Stimulated activated CD4-positive, alpha-beta T cell treated with anti-CD3 and anti-CD28 coated beads, Interleukin-15, amount 100 ng/mL, for 48 hours (primary cell): ENCODE results near the gene STXBP6.

ENCODE experiments used
- DNase-seq, 2 donors: peaks; one replicate each; pipeline ENCODE4 v3.0.0-alpha.2; 2020; ENCODE audit warnings: low read depth in 2 of 2

STXBP6 gene

DNA sequence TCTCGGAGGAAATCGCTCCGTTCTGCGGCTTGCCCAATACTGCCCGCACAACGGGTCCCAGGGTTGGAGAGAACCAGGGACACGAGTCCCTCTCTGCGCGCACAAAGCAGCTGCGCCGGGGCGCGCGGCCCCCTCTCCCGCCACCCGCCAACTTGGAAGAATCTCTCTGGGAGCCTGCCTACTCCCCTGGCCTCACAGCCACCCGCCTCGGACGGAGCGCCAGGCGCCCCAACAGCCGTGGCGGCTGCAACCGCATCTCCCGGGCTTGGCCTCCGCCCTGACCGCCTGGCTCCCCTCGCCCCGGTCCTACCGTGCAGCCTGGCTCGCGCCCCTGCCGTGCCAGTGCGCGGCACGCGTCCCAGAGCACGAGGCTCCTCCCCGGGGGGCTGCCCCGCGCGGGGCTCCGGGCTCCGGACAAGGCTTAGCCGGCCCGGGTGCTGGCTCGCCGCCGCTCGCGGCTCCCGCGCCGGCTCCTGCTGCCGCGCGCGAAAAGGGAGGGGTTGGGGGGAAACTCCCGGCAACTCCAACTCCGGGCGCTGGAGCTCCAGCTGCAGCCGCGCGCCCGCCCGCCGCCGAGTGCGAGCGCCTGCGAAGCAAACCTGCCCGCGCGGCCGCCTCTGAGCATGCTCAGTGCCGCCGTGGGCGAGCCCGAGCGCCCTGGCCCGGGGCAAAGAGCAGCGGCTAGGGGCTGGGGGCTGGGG lies at the start of gene STXBP6:
Gene STXBP6, minus strand, starts transcription at position 580 of the 701 bp plus-strand sequence. CDS start 75,329 bp downstream, outside the sequence.
- peak in 1 of 2 donors; percentile 2 for DNase-seq

DNA sequence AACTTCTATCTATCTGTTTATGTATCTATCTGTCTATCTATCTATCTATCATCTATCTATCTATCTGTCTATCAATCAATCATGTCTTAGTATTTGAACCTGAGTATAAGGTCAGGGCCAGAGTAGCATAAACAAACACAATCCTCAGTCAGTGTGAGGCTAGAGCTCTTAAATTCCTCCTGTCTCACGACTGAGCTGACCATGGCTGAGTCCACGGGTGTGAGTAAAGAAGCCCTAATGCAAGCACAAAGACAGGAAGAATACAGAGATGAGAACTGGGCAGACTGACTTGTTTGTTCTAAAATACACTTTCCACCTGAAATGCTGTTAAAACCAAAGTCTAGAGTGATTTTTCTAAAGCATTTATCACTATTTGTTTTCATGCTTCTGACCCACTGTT lies 47.2 kb upstream of the STXBP6 start:
- DNase-seq, result no peak

DNA sequence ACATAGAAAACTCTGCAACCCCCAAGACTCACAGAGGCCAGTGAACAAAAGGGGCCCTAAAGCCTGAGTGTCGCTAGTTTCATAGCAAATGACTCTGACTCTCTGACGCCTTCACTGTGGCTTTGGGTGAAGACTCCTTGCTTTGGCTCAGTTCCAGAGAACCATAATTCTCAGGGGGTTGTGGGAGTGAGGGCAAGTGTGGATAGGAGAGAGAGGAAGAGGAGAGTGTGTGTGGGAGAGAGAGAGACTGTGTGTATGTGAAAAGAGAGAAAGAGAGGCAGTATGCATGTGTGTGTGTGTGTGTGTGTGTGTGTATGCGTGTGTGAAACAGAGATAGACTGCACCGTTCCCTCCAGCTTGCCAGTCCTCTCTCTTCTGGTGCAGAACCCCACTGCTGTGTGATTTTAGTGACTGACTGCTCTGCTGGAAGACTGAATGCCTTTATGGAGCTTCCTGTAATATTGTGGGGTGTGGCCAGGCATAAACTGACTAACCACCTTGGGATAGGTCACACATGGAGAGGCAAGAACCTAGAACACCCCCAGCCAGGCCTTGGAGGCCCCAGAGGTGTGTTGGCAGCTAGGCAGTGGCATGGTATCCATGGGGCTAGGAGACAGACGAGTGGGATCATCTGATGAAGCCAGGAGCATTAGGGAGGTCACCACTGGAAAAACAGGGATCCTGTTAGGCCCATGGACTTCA lies 45.9 kb upstream of the STXBP6 start:
- DNase-seq, result no peak

DNA sequence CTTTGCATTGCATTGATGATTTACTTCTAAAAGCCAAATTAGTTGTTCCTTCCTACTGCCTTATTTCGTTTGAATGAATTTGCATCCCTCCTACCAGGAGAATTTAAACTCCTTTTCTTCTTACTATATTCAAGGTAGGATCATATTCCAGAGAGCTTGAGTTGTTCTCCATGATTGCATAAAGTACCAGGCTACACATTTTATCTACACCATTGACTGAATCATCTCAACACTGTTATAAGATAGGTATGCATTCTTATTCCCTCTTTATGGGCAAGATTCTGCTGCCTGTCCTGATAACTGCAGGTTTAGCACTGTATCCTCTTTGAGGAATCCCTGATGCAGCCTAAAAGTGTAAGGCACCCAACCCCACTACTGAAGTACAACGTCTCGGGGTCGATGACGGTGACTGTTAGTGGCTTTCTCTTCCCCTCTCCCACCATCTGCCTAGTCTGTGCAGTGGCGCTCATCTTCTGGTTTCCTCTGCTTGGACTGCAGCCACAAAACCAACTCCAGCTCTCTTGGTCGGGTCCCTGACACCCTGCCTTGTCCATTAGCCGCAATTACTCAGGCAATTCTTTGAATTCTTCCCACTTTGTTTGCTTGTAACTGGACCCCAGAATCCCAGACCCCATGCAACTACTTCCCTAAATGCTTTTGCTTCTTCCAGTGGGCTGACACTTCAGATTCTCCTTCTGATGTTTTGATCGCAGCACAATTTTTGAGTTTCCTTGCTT lies 44.4 kb upstream of the STXBP6 start:
- DNase-seq, result no peak

DNA sequence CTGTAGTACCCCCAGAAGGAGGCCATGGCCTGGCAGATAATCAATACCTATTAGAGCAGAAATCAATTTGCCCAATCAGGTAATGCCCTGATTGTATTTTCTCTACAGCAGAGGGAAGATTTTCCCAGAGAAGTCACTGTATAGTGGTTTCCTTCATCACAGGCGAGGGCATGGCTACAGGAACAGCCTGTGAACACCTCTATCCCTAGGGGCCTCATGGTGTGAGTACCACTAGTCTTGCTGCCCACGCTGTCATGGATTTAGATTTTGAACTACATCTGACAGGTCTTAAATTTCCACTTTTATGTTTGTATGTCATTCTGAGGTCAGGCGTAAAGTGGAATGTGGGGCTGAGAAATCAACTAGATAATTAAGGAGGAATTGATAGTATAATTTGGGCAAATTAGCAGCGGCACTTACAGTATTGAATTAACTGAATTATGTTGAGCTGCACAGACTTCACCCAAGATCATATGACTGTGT lies 42.4 kb upstream of the STXBP6 start:
- no peak for DNase-seq

DNA sequence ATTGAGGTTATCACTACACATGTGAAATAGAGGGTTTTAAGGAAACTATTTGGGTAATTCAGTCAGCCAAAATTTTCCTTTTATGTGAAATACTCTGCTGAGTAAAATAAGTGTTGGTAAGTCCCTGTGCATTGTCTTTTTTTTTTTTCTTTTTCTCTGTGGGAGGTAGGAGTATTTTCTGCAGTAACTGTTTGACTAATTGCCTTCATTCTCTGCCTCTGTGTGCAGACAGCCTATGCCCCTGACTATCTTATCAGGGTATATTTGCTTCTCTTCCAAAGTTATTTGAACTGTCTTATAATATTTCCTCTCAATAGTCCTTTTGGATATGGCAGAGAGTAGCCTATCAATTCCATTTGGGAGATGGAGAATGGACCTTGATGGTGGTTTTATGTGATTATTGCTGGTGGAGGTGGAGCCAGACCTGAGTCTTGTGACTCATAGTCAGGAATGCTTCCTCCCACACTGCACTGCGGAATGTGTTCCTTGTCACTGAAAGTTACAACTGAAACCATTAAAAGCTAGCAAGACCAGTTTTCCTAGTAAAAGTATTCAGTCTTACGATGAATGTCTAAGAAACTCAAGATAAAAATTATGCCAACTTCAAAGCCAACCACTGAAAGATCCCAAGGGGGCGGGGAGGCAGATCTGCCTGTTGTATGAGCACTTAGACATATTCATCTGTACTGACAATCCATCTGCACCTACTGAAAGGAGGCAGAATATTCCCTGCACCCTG lies 40.9 kb upstream of the STXBP6 start:
- DNase-seq, result no peak

DNA sequence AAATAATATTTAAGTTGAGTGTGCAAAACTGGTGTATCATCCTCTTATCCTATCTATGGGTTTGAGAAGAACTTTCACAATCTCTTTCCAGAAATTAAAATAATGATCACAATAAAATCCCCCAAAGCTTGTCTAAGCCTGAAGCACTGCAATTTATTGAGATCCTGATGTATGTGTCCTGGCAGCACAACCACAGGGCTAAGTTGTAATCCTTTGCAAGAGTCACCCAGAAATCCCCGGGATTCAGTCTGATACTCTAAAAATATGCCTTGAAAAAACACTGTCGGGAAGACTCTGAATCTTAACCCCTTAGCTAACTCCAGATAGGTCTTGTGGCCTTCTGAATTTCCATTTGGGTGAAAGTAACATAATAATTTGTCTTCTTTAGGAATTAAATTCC lies 40.3 kb upstream of the STXBP6 start:
- DNase-seq, result no peak

DNA sequence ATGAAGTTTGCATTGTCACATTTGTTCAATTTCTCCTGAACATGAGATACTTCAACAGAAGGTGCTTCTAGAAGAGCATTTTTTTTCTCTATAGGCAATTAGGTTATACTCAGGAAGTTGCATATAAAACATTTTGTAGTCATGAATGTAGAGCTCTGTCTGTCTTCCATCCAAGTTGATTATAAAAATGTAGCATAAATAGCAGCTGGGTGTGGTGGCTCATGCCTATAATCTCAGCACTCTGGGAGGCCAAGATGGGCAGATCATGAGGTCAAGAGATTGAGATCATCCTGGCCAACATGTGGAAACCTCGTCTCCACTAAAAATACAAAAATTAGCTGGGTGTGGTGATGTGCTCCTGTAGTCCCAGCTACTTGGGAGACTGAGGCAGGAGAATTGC lies 39.5 kb upstream of the STXBP6 start:
- no peak for DNase-seq

DNA sequence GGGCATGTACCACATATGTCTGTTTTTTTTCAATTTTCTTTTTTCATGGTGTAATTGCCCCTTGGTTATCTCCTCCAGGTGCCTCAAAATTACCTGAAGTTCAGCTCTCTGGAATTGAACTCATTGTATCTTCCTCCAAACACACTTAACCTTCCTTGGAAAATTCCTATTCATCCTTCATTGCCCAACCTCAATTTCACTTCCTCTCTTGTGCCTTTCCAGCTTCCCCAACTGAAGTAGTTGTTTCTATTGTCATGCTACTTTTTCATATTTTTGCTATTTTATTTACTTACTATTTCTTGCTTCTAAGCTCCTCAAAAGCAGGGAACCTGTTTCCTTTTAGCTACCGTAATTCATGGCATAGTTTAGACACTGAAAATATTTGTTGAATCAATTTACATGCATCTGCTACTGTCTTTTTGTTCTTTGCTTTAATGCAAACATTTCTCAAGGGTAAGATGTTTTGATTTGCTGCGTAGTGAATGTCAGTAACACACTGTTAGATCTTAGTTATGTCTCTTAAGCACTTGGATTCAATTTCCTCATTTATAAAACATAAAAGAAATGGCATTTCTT lies 37.0 kb upstream of the STXBP6 start:
- no peak for DNase-seq

DNA sequence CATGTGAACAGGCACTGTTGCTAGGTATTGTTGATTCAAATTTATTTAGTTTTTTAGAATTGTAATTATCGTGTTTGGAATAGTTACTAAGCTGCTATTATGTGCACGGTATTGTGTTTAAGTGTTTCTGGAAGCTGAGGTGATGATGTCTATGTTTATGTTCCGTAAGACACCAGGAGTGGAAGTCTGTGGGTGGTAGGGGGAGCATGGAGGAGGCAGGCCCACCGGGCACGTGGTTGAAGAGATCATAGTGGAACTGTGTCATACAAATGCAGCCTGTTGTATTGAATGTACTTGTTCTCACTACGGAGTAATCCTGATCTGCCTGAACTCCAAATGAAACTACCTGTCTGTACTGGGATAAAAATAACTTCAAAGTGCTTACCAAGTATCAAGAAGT lies 36.1 kb upstream of the STXBP6 start:
- DNase-seq, result no peak

DNA sequence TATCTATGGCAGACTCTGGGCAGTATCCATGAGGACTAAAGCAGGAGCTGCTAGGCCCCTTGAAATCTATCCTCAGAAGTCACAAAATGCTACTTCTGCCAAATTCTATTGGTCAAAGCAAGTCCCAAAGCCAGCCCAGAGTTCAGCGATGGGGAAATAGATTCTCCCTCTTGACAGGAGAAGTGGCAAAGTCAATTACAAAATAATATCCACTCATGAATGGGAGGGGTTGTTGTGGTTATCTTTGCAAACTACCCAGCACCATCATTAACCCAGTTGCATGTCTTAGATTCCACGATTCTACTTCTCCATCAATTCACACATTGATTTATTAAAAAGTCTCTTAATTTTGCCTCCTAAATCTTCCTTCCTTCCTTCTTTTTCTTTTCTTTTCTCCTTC lies 30.7 kb upstream of the STXBP6 start:
- no peak for DNase-seq

DNA sequence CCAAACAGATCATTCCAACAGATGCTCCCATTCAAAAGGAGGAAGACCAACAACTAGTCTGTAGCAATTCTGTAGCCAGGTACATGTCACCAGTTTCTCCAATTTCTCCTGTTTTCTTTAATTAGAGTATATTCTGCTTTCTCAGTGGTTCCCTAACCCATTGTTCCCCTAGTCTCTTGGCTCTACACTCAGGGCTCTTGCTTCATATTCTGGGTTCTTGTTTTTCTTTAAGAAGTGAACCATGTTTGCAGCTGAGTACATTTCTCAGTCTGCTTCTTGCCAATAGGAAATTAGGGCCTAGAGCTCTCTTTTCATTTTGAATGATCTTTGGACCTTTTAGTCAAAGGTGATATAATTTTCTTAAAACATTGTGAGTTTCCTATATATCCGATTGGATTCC lies 29.4 kb upstream of the STXBP6 start:
- DNase-seq, result no peak

DNA sequence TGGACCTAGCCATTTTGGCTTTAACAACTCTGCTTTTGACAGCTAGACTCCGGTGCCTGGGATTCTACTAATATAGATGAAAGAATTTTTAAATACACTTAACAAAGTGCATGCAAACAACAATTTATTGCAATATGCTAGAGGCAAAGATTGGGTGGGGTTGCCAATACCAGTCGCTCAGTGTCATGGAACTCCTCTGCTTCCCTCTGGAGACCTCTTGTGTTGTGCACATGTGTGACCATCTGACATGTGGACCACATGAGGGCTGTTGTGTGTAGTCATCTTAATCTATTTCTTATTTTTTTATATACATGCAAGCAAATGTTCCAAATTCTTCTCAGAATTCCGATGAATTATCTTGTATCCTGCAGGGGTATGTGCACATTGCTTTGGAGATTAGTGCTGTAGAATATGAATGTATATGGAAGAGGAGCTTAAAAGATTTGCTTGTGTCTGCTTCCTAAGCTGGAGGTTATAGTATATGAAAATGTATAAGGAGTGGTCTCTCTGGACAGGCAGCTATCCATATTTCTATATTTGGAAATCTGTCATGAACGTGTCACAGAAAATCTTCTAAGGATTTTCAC lies 24.2 kb upstream of the STXBP6 start:
- DNase-seq, result no peak

DNA sequence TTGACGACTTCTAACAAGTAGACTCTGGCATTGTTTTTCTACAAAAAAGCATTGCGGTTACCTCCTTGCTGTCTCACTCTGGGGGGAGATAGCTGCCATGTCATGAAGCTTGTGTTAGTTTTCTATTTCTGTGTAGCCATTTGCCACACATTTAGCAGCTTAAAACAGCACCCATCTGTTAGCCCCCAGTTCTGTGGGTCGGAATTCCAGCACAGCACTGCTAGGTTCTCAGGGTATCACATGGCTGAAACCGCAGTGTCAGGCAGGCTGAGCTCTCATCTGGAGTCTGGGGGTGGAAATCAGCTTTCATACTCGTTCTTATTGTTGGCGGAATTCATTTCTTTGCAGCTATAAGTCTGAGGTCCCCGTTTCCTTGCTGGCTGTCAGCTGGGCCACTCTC lies 19.9 kb upstream of the STXBP6 start:
- DNase-seq, result no peak

DNA sequence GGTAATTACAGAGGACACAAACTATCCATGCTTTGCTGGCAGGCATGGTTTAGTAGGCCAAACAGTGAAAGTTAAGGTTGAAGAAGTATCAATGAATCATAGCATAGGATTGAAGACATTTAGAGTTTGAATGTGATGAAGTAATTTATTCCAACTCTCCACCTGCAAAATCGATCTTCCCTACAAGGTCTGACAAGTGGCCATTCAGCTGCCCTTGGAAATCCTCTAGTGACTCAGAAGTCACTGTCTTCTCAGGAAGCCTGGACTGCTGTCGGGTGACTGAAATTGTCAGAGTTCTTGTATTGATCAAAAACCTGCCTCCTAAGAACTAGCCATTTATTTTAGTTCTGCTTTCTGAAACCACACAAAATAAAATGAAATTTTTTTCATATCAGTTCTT lies 17.7 kb upstream of the STXBP6 start:
- DNase-seq, result no peak

DNA sequence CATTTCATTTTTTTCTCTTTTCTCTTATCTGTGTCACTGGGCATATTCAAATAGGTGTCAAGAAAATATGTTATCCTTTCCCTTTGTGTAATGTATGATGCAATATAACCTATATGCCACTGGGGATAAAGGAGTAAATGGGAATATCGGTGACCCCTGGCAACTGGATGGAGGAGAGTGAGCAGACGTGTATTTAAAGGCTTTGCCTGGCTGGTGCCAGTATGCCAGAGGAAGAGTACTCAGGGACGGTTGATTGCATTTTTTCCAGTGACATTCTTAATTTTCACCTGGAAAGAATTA lies 12.0 kb upstream of the STXBP6 start:
- DNase-seq, result no peak

DNA sequence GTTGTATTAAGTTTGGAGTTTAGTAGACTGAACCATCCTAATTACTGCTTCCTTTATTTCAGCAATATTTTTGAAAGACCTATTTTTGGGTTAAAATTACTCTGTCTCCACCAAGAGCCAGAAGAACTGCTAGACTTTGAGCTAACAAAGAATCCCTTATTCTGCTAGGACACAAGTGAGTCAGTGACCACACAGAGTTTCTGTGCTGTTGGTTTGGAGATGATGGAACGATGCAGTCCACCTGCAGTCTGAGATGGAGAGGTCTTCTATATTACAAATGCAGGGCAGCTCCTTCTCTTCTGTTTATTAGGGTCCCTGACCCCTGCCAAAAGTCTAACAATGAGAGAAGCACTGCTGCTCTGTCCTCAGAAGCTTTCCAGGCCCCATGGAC lies 6.7 kb upstream of the STXBP6 start:
- DNase-seq, result no peak

DNA sequence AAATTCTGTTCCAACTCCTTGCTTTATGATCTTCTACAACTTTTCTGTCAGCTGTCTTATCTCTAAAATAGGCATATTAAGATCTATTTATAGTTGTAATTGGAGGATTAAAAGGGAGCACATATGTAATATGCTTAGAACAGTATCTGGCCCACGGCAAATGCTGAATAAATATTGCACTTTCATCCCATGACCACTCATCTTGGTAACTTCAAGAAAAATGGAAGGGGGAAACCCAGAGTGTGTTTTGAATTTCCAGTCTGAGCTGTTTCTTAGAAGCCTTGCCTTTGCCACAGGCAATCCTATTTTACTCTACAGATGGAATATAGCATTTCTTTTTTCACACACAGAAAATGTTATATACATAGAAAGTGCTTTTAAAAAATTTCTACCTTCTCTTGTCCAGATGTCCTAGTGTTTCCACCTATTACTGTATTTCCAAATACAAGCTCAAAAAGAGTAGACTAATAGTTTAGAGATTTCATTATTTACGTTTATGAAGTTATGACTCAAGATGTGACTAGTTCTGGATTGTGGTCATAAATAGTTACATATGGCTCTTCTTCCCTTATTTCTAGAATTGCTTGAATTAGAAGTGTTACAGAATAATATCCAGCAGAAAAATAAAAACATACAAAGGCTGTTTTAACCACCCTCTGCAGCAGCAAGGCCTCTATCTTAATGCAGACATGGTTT lies 6.2 kb upstream of the STXBP6 start:
- DNase-seq, result no peak

DNA sequence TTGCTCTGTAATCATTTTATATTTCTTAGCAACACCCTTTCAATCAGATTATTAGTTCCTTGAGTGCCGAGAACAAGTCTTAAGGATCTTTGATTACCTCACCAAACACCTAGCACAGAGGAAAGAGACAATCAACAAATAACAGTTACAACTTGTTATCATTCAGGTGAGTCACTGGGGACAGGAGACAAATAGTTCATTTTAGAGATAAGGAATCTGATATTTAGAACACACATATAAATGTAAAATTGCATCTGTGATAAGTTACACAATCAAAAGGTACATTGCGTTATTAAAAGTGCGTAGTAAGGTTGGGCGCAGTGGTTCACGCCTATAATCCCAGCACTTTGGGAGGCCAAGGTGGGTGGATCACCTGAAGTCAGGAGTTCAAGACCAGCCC lies 5.1 kb upstream of the STXBP6 start:
- DNase-seq, result no peak

DNA sequence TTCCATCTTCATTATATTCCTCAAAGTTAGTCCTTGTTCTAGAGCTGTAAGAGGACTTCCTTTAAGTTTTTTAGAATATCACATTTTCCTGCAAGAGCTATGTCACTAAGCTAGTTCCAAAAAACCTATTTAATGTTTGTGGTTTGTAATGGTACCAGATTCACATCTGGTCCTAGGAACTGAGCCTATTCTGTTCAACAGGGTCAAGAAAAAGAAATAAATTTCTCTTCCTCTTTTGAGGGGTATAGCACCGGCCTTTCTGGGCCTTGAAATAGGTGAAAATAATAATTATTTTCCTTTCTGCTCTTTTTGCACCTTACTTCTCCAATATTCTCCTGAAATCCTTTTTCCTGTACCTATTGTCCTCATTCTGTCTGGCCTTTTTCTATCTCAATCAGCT lies 3.6 kb upstream of the STXBP6 start:
- DNase-seq, result no peak

DNA sequence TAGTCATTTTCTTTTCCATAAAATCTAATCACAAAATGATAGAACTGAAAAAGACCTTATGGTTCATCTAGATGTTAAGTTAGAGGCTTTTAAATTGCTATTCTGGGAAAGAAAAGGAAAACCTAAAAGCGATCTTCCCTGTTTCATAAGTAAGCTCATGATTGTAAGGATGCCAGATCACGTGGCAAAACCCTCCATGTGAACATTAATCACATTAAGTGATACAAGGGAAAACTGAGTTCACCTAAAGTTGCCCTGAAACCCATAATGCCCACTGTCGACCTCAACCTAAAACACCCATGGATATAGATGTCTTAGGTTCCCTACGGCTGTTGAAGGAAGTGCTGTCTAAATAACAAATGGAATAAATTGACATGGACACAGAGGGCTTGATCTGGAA lies 3.0 kb upstream of the STXBP6 start:
- DNase-seq, result no peak
